OCI-LY7 (cell line): Measurements from ENCODE around the gene AATK. TPM values are rescaled to one million over a fixed set of nuclear protein-coding genes. Genes with fewer than 3 reads are reported as not detected.

Experiments
- BruUV-seq: library from RNA; stranded (reverse); fragments of 400-500 nt; replicated peaks from 2 replicates; lab custom pipeline; 2021; lab: Mats Ljungman, UMichigan
- CTCF ChIA-PET: fragments of 300-600 bp; sonication (Branson Sonifier 250); formaldehyde crosslinking; loops from one replicate; lab custom pipeline; 2022; ENCODE audit warnings: antibody characterized with exemption; ENCODE audit not compliant: unreplicated experiment; lab: Charles Lee
- POLR2A ChIA-PET: fragments of 300-600 bp; sonication (Branson Sonifier 250); formaldehyde crosslinking; loops from one replicate; lab custom pipeline; 2022; ENCODE audit warnings: antibody characterized with exemption; lab: Charles Lee
- DNase-seq: peaks from one replicate; pipeline ENCODE4 v3.0.0-alpha.2; 2015; ENCODE audit warnings: low spot score
- H2AFZ ChIP-seq: fragments of 200-600 bp; sonication (generic), shearing (Covaris generic); 2 replicates; pipeline ENCODE4 v1.6.1; 2014; ENCODE audit warnings: mild to moderate bottlenecking, antibody characterized with exemption, low read length, moderate library complexity
- H3K27ac ChIP-seq: fragments of 200-600 bp; sonication (generic); 2 replicates; pipeline ENCODE4 v1.5.1; 2014; ENCODE audit warnings: mixed run types, low read depth, mild to moderate bottlenecking, moderate library complexity, low read length, inconsistent platforms; ENCODE audit not compliant: poor library complexity, severe bottlenecking
- H3K36me3 ChIP-seq: fragments of 200-600 bp; sonication (generic); 2 replicates; pipeline ENCODE4 v1.6.1; 2014; ENCODE audit warnings: mild to moderate bottlenecking, antibody characterized with exemption, low read length, moderate library complexity, mixed read lengths; ENCODE audit not compliant: insufficient read depth
- H3K4me1 ChIP-seq: fragments of 200-600 bp; sonication (generic); 2 replicates; pipeline ENCODE4 v1.5.1; 2014; ENCODE audit warnings: mild to moderate bottlenecking, low read length; ENCODE audit not compliant: insufficient read depth, poor library complexity, severe bottlenecking
- H3K4me2 ChIP-seq: fragments of 200-600 bp; sonication (generic); 2 replicates; pipeline ENCODE4 v1.6.1; 2014; ENCODE audit warnings: mild to moderate bottlenecking, low read length
- H3K4me3 ChIP-seq: fragments of 200-600 bp; sonication (generic); 2 replicates; pipeline ENCODE4 v1.5.1; 2014; ENCODE audit warnings: mild to moderate bottlenecking, low read depth, low read length; ENCODE audit not compliant: poor library complexity, severe bottlenecking
- H3K79me2 ChIP-seq: fragments of 200-600 bp; sonication (generic); 2 replicates; pipeline ENCODE4 v1.6.1; 2016; ENCODE audit warnings: low read depth, mild to moderate bottlenecking, low read length, moderate library complexity, mixed read lengths; ENCODE audit not compliant: insufficient read depth
- H3K9me2 ChIP-seq: fragments of 200-600 bp; sonication (generic); 2 replicates; pipeline ENCODE4 v1.6.1; 2016; ENCODE audit warnings: mild to moderate bottlenecking, low read length, mixed read lengths; ENCODE audit not compliant: insufficient read depth
- H3K9me3 ChIP-seq: fragments of 200-600 bp; sonication (generic); 2 replicates; pipeline ENCODE4 v1.6.1; 2014; ENCODE audit warnings: mild to moderate bottlenecking, mixed run types, low read length, mixed read lengths
- H4K20me1 ChIP-seq: fragments of 200-600 bp; sonication (generic); 2 replicates; pipeline ENCODE4 v1.6.1; 2014; ENCODE audit warnings: mild to moderate bottlenecking, antibody characterized with exemption, low read length, moderate library complexity, mixed read lengths; ENCODE audit not compliant: insufficient read depth
- EZH2phosphoT487 ChIP-seq: fragments of 200-600 bp; sonication (generic); IDR thresholded peaks from 2 replicates; pipeline ENCODE4 v1.6.1; 2018; ENCODE audit warnings: low read depth, borderline replicate concordance, mild to moderate bottlenecking, mixed run types, antibody characterized with exemption, low read length, moderate library complexity, mixed read lengths
- intact Hi-C: fragments of 100-400 bp; cut with micrococcal nuclease; formaldehyde crosslinking; loops from one replicate; pipeline ENCODE4 v1.10.0; 2022; ENCODE audit not compliant: unreplicated experiment
- total RNA-seq, 2 experiments: library from RNA; depleted of rRNA in 1 of 2; stranded (reverse); fragments of >200 nt in 1 of 2; shearing (Covaris generic) in 1 of 2; gene quantifications; 2 replicates each; pipeline ENCODE4 v1.2.3, GENCODE V29; 2014 to 2022
- TF ChIP-seq, protein P1 (sequence below): fragments of 200-600 bp; sonication (generic); conservative IDR thresholded peaks from 2 replicates; pipeline ENCODE4 v1.5.1; 2014; ENCODE audit warnings: mild to moderate bottlenecking, antibody characterized with exemption, low read length, moderate library complexity, mixed read lengths

Gene AATK
- total RNA-seq, 2 experiments from 2014 or later: 0.03 TPM; not detected in 1

DNA sequence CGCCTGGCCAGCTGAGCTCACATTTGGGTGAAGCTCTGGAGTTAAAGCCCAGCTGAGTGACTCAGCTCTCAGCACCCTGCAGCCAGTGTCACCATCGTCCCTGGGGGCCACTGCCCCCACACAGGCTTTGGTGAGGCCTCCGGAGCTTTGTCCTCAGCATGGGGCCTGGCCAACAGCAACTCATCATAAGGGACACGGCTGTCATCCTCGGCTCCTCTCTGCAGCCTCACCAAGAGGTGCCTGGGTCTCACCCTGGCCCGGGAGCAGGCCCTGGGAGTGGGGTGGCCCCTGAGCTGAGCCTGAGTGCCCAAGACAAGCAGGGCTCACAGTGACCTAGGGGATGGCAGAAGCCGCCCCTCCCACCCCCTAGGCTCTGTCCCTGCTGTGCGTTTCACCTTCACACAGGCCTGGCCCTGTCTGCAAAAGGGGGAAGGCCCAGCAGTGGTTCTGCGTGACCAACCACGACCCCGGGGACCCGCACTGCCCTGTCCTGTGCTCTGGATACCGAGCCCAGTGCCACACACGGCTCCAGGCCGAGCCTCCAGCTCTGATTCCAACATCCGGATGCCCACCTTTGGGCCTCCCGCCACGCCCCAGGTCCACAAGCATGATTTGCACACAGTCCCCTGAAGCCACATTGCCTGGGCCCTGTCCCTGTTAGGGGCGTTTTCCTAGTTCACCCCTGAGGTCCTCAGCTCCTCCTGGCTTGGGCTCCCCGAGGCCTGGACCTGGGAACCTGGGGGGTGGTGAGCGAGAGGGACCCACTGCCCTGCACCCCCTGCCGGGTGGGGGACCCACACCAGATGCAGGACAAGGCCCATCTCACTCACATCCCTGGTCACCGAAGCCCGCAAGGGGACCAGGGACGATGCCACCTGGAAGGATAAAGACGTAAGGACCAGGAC lies 21.8 kb upstream of the AATK start:
- Histone ChIP-seq H3K4me2 (no peak overlapping the region), H3K79me2 (no peaks in the 10 kb centered on the region), H3K9me3 (no peaks in the 10 kb centered on the region), H3K4me3 (no peak overlapping the region), H3K4me1 (no peaks in the 10 kb centered on the region), H2AFZ (no peak overlapping the region), H3K36me3 (peaks cover 5% of the 10 kb centered on the region; the same call in 1 of the 2 replicates), H4K20me1 (no peaks in the 10 kb centered on the region), H3K27ac (no peak overlapping the region), H3K9me2 (no peaks in the 10 kb centered on the region)
- ChIA-PET POLR2A (no interaction called here), CTCF (no interaction called here)
- BruUV-seq: no TSS peak
- no peak for DNase-seq
- no peak for TF ChIP-seq EZH2phosphoT487
- TF ChIP-seq, protein P1, sequence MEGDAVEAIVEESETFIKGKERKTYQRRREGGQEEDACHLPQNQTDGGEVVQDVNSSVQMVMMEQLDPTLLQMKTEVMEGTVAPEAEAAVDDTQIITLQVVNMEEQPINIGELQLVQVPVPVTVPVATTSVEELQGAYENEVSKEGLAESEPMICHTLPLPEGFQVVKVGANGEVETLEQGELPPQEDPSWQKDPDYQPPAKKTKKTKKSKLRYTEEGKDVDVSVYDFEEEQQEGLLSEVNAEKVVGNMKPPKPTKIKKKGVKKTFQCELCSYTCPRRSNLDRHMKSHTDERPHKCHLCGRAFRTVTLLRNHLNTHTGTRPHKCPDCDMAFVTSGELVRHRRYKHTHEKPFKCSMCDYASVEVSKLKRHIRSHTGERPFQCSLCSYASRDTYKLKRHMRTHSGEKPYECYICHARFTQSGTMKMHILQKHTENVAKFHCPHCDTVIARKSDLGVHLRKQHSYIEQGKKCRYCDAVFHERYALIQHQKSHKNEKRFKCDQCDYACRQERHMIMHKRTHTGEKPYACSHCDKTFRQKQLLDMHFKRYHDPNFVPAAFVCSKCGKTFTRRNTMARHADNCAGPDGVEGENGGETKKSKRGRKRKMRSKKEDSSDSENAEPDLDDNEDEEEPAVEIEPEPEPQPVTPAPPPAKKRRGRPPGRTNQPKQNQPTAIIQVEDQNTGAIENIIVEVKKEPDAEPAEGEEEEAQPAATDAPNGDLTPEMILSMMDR: no peak
- intact Hi-C loops: no loop called here

DNA sequence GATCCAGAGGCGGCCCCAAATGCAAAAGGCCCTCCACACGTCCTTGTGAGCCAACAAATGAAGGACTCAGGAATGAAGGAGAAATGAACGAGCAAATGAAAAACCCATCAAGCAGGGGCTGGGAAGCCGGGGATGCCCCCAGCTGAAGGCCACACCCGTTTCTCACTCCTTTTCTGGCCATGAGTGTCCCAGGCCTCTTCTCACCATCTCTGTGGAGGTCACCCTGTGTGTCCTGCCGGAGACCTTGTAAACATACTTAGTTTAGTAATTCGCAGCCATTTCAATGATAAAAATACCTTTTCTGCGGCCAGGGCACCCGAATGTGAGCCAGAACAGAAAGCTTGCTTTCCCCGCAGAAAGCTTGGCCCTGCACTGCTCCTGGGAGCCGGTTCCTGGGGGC lies 21.1 kb upstream of the AATK start:
- H2AFZ ChIP-seq: no peak overlapping the region
- POLR2A ChIA-PET: no interaction called here
- intact Hi-C loops: no loop called here
- no peak for TF ChIP-seq EZH2phosphoT487
- TF ChIP-seq, protein P1: no peak
- no peaks in the 10 kb centered on the region for H3K4me1 ChIP-seq
- no peaks in the 10 kb centered on the region for H4K20me1 ChIP-seq
- no peak overlapping the region for H3K4me2 ChIP-seq
- H3K79me2 ChIP-seq: no peaks in the 10 kb centered on the region
- peaks cover 5% of the 10 kb centered on the region; the same call in 1 of the 2 replicates for H3K36me3 ChIP-seq
- H3K27ac ChIP-seq: no peak overlapping the region
- DNase-seq: no peak
- no peaks in the 10 kb centered on the region for H3K9me2 ChIP-seq
- no peak overlapping the region for H3K4me3 ChIP-seq
- H3K9me3 ChIP-seq: no peaks in the 10 kb centered on the region
- CTCF ChIA-PET: no interaction called here
- no TSS peak for BruUV-seq

DNA sequence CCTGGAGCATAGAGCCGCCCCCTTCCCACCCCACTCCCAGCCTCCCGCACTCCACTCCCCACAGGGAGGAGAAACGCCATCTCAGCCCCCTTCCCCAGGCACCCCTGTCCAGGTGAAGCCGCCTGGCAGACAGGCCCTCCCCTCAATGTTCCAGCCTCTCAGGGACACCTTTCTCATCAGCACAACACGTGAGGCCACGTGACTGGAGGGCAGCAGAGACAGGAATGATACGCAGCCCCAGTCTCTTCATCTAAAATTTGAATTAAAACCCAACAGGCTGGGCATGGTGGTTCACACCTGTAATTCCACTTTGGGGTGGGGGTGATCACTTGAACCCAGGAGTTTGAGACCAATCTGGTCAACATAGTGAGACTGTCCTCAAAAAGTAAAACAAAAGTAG lies 20.2 kb upstream of the AATK start:
- Histone ChIP-seq H3K4me3 (no peak overlapping the region), H3K9me2 (no peaks in the 10 kb centered on the region), H3K79me2 (no peaks in the 10 kb centered on the region), H2AFZ (no peak overlapping the region), H4K20me1 (no peaks in the 10 kb centered on the region), H3K27ac (no peak overlapping the region), H3K4me1 (no peaks in the 10 kb centered on the region), H3K36me3 (peaks cover 5% of the 10 kb centered on the region; the same call in 1 of the 2 replicates), H3K9me3 (no peaks in the 10 kb centered on the region), H3K4me2 (no peak overlapping the region)
- ChIA-PET CTCF (no interaction called here), POLR2A (no interaction called here)
- intact Hi-C loops: no loop called here
- TF ChIP-seq, protein P1: no peak
- no peak for DNase-seq
- BruUV-seq: no TSS peak
